Epithelial cell of proximal tubule (primary cell): ENCODE results near the gene THEM5. TPM values are rescaled to one million over a fixed set of nuclear protein-coding genes. Genes with fewer than 3 reads are reported as not detected.

Experiments used
- DNase-seq: peaks from one replicate; pipeline ENCODE4 v3.0.0-alpha.2; 2011; ENCODE audit warnings: low read depth
- H3K4me3 ChIP-seq: 2 replicates; pipeline ENCODE4 v1.5.1; 2011; ENCODE audit warnings: low read depth, mild to moderate bottlenecking, low read length
- total RNA-seq: library from RNA; depleted of rRNA; stranded (reverse); fragments of >200 nt; gene quantifications from 2 replicates; pipeline ENCODE4 v1.2.3, GENCODE V29; 2015
- TF ChIP-seq, protein P1 (sequence below): conservative IDR thresholded peaks from 2 replicates; pipeline ENCODE4 v1.5.1; 2012; ENCODE audit warnings: low read depth, mild to moderate bottlenecking, low read length

THEM5 gene
- total RNA-seq, 1 donor from 2014 or later = not detected

DNA sequence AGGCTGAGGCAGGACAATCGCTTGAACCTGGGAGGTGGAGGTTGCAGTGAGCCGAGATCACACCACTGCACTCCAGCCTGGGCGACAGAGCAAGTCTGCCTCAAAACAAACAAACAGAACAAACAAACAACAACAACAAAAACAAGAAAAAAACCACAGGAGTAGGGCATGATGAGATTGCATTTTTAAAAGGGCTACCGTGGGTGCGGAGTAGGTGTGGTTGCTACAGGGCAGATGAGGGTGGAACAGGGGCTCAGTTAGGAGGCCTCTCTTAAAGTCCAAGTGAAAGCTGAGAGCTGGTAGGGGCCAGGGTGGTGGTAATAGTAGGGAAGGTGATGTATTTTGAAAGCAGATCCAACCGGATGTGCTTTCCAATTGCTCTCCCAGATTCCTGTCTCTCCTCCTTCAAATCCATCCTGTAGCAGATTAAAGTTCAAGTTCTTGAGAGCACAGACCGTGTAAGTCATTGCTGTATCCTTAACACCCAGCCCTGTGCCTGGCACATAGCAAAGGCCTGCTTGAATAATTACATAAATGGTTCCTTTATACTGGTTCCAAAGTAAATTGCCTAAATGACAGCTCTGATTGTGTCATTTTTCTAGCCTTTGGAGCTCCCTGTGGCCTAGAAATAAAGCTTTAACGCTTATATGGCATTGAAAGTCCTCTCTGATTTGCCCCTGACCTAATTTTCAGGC lies 44.1 kb downstream of the THEM5 start:
- TF ChIP-seq, protein P1, sequence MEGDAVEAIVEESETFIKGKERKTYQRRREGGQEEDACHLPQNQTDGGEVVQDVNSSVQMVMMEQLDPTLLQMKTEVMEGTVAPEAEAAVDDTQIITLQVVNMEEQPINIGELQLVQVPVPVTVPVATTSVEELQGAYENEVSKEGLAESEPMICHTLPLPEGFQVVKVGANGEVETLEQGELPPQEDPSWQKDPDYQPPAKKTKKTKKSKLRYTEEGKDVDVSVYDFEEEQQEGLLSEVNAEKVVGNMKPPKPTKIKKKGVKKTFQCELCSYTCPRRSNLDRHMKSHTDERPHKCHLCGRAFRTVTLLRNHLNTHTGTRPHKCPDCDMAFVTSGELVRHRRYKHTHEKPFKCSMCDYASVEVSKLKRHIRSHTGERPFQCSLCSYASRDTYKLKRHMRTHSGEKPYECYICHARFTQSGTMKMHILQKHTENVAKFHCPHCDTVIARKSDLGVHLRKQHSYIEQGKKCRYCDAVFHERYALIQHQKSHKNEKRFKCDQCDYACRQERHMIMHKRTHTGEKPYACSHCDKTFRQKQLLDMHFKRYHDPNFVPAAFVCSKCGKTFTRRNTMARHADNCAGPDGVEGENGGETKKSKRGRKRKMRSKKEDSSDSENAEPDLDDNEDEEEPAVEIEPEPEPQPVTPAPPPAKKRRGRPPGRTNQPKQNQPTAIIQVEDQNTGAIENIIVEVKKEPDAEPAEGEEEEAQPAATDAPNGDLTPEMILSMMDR = no peak
- DNase-seq = no peak
- H3K4me3 ChIP-seq = no peak overlapping the region

DNA sequence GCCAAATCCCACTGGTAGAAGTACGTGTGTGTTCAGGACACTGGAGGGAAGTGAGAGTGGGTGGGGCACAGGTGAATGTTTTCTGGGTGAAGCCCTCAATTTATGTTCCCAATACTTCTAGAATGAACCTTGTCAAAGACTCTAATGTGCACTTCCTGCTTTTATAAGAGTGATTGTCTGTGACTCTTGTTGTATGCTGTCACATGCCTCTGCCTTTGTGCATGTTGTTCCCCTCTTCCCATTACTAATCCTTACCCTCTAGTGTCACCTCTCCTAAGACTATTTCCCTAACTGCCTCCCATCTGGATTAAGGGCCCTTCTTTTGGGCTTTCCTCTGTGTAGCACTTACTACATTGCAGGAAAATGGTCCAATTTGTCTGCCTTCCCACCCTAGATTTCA lies 45.7 kb downstream of the THEM5 start:
- TF ChIP-seq, protein P1 = no peak
- DNase-seq = no peak
- no peak overlapping the region for H3K4me3 ChIP-seq

DNA sequence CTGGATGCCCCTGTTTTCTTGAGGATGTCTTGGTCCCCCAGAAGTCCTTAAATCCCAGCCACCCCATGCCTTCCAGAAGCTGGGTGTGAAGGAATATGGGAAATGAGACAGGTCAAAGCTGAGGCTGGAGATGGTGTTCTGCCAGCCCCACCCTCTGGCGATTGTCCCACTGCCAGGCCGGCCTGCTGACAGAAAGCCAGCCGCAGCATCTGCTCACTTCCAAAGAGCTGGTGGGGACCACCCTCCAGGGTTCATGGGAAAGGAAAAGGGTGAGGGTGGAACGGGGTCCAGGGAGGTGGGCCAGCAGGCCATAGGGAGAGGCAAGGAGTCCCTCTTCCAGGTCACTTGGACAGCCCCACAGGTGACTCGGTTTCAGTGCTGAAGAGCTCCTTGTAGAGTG lies 46.4 kb downstream of the THEM5 start:
- H3K4me3 ChIP-seq = no peak overlapping the region
- no peak for DNase-seq
- TF ChIP-seq, protein P1 = no peak

DNA sequence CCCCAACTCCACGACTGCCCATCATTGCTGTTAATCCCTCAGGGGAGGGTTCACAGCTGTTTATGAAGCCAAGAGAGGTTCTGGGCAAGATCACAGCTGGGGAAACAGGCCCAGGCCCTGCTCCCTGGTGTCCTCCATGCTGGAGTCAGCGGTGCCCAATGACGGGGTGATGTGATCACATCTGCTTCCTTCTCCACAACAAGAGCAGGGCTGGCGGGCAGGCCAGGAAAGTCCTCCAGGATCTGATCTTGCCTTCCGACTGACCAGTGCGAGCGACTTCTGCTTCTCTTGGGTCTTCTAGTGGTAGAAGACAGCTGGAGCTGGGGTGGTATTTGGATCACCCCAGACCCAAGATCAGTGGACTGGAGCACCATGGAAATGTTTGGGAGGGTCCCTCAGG lies 47.3 kb downstream of the THEM5 start:
- TF ChIP-seq, protein P1 = no peak
- no peak for DNase-seq
- H3K4me3 ChIP-seq = no peak overlapping the region

DNA sequence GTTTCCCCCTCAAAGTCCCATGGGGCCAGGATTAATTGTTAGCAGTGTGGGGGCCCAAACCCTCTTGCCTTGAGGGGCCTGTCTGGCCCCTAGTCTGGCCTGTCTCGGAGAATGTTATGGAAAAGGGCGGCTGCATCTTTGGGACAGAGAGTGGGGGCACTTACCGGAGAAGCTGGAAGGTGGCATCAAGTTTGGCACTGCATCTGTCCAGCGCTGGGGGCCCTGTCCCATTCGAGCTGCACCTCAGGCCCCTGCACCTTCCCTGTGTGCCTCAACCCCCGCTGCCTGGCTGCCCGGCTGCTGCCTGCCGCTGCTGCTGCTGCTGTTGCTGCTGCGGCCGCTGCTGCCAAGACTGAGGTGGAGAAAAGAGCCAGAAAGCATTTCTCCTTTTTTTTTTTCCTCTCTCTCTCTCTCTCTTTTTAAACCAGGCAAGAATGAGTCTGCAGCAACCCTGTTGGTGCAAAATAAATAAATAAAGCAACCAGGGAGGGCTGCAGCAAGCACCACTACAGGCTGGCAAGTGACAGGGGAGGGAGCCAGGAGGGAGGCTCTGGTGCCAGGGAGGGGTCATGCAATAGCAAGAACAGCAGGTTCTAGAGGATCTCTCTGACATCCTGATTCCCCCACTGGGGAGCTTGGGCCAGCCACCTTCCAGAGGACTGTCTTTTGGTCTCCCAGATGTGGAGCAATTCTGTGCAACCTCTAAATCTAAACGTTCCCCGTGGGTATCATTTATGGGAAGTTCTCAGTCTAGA lies 48.3 kb downstream of the THEM5 start, which contains the start of gene LINGO4:
Gene LINGO4 (minus strand): TSS at position 354 of the 755 bp plus-strand sequence. CDS start 2,715 bp downstream, outside the sequence.
- TF ChIP-seq, protein P1 = no peak
- DNase-seq = no peak
- no peak within 1 kb of the TSS for H3K4me3 ChIP-seq

DNA sequence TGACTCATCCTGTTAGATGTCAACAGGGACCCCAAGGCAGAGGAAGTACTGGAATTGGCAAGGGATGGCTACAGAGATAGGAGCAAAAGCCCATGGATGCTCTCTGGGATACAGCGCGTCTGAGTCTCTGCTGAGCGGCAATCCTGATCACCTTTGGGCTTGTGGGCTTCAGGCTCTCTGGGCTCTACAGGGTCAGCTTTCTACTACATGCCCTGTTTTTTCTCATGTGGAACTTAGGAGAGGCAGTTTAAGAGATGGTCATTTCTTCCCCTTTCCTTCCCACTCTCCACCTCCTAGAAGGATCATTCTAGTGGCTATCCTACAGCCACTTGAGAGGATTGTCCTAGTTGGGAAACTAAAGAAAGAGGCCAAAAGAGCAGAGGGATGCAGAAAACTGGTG lies 49.6 kb downstream of the THEM5 start:
- TF ChIP-seq, protein P1 = no peak
- DNase-seq = no peak
- no peak overlapping the region for H3K4me3 ChIP-seq
